Stimulated activated CD8-positive, alpha-beta memory T cell treated with anti-CD3 and anti-CD28 coated beads, Interleukin-12 subunit alpha, Interleukin-12 subunit beta, amount 100 ng/mL, for 24 hours (primary cell): ENCODE results near the gene SLC51B.
"Not testable (repeated sequence)": the region's sequence is repeated elsewhere in the genome, so short reads cannot be mapped to it uniquely, and the experiment has no call there.

Source experiments
- DNase-seq: peaks from one replicate; pipeline ENCODE4 v3.0.0-alpha.2; 2020; ENCODE audit errors: extremely low read depth

Gene SLC51B

GRCh38 chr15:65041787-65042186, 3.4 kb upstream of the SLC51B start:
- DNase-seq: no peak

GRCh38 chr15:65042776-65043327, 2.3 kb upstream of the SLC51B start:
- no peak for DNase-seq

GRCh38 chr15:65044218-65044617, 969 bp upstream of the SLC51B start:
- not testable (repeated sequence) for DNase-seq

GRCh38 chr15:65048241-65048640, 3.1 kb downstream of the SLC51B start:
- no peak for DNase-seq

- peak; percentile 77 for DNase-seq
Observed at GRCh38 chr15:65049418-65049840, 4.2 kb downstream of the SLC51B start.

- no peak for DNase-seq
Observed at GRCh38 chr15:65050270-65050669, 5.1 kb downstream of the SLC51B start.

- DNase-seq: no peak
Observed at GRCh38 chr15:65051266-65051665, 6.1 kb downstream of the SLC51B start.

- no peak for DNase-seq
Observed at GRCh38 chr15:65052956-65053355, 7.8 kb downstream of the SLC51B start.

GRCh38 chr15:65054333-65055200, 9.4 kb downstream of the SLC51B start:
- DNase-seq: no peak

GRCh38 chr15:65055201-65055870, 10.1 kb downstream of the SLC51B start:
- no peak for DNase-seq

- DNase-seq: no peak
Observed at GRCh38 chr15:65056106-65056505, 10.9 kb downstream of the SLC51B start.

- no peak for DNase-seq
Observed at GRCh38 chr15:65056868-65057548, 11.8 kb downstream of the SLC51B start.

GRCh38 chr15:65057549-65057940, 12.4 kb downstream of the SLC51B start:
- no peak for DNase-seq

- no peak for DNase-seq
Observed at GRCh38 chr15:65058394-65059368, 13.5 kb downstream of the SLC51B start.

- DNase-seq: no peak
Observed at GRCh38 chr15:65059369-65059750, 14.2 kb downstream of the SLC51B start.

GRCh38 chr15:65059931-65060596, 14.9 kb downstream of the SLC51B start:
- no peak for DNase-seq

GRCh38 chr15:65060641-65061397, 15.6 kb downstream of the SLC51B start:
- no peak for DNase-seq

GRCh38 chr15:65062061-65062460, 16.9 kb downstream of the SLC51B start:
- no peak for DNase-seq

- DNase-seq: no peak
Observed at GRCh38 chr15:65062726-65063125, 17.5 kb downstream of the SLC51B start.
